Activated naive CD4-positive, alpha-beta T cell (primary cell): Measurements from ENCODE around the gene FKBP6.
"Not testable (repeated sequence)": the region's sequence is repeated elsewhere in the genome, so short reads cannot be mapped to it uniquely, and the experiment has no call there.

ENCODE experiments used
- DNase-seq, 4 experiments: peaks; one replicate each; lab custom pipeline; 2025; lab: John Stamatoyannopoulos, UW

Gene FKBP6

GRCh38 chr7:73358590-73359275 is 30.8 kb downstream of the FKBP6 start:
- DNase-seq, result no peak

DNA sequence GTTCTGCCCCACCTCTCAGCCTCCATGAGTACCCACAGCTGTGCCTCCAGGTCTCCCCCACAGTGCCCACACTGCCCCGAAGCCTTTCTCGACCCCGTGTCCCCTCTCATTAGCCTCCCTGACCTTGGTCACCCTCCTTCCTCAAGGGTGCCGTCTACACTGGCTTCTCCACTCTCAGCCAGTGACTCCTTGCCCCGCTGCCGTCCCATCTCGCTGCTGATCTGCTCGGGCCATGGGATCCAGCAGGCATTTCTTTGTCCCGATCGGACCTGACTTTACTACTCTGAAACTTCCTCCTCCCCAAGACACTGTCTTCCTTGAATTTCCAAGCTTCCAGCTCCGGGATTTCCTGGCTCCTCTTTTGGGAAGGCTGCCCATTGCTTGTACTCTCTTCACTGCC is 31.3 kb downstream of the FKBP6 start:
- no peak for DNase-seq

DNA sequence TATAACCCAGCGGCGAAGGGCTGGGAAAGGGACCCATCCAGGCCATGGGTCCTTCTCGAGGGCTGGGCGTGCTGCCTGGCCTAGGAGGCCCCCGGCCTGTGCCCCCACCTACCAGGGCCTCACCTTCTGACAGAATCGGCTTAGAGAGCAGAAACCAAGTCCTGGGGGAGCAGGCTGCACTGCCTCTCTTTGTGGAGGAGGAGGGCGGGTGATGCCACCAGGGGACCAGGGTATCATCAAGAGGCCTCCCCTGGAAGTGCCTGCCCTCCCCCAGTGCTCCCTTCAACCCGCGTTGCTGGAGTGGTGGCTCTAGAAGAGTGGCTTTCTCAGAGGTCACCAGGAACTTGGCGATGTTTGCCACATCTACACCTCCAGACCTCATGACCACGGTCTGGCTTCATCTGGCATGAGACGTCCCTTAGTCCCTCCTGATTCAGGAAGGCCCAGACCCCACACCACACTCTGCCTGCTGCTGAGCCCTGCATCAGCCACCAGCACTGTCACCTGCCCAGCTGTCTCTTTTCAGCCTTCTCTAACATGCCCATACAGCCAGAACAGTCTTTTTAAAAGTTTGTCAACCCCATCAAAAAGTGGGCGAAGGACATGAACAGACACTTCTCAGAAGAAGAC is 31.9 kb downstream of the FKBP6 start:
- DNase-seq, result no peak

DNA sequence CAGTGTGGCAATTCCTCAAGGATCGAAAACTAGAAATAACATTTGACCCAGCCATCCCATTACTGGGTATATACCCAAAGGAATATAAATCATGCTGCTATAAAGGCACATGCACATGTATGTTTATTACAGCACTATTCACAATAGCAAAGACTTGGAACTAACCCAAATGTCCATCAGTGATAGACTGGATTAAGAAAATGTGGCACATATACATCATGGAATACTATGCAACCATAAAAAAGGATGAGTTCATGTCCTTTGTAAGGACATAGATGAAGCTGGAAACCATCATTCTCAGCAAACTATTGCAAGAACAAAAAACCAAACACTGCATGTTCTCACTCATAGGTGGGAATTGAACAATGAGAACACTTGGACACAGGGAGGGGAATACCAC is 32.6 kb downstream of the FKBP6 start:
- DNase-seq, result not testable (repeated sequence)

DNA sequence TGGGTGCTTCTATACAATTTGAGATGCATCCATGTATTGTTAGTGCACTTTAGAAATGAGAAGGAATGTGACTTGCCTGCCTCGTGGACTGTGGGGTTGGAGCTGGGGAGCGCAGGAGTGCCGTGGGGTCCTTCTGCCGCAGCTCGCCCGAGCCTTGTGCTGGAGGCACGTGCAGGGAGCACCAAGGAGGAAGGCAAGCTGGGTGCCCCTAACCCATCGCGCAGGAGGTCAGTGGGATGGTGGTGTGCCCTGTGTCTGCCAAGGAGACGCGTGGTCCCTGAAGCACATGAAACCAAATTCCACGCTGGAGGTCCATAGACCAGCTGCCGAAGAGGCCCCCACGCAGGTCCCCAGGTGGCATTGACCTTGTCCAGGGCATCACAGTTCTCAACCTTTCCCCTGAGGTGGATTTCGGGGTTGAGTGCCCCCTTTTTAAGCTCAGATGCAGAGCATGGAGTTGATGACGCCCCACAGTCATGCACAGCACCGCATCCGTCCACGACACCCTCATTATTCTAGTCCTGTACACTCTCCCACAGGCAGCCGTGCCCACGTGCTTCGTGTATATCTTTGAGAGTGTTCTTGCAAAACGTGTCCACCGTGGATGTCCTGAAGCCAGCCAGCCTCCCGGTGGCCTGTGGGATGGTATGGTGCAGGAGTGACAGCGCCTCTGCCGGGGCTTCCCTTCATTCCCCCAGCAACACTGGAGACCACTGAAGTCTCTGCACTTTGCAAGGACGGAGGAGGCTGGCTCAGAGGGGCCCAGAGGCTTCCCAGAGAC is 35.5 kb downstream of the FKBP6 start:
- no peak for DNase-seq

DNA sequence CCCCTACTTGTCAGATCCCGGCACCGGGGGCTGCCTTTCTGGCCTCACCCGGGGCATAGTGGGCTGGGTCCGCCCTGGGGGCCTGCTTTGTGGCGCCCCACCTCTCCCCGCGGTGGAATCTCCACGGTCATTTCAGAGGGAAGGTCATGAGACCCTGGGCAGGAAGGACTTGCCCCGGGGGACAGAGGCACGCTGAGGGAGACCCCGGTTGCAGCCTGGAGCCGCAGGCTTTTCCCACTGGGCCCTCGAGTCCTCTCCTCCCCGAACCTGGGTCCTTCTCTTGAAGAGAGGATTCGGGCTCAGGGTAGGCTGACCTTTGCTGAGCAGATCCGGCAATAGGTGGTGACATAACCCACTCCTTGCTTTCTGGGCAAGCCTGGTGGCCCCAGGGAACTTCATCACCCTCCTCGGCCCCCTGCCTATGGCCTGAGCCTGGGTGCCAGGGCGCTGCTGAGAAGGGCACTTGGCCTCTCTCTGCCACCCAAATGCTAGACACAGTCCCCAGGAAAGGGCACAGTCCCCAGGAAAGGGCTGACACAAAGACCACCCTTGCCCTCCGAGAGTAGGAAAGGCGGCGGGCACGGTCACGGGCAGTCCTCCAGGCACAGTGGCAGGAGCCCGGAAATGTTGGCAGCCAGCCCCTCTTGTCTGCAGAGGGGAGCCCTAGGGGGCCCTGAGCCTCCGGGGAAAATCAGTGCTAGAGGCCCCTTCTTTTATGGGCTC is 36.2 kb downstream of the FKBP6 start:
- DNase-seq, result no peak

- no peak for DNase-seq
These were observed 38.2 kb downstream of the FKBP6 start for GRCh38 chr7:73366127-73366526.

GRCh38 chr7:73366990-73367389 is 39.0 kb downstream of the FKBP6 start:
- no peak for DNase-seq

- no peak for DNase-seq
These were observed 41.0 kb downstream of the FKBP6 start for GRCh38 chr7:73369009-73369408.

GRCh38 chr7:73369622-73370021 is 41.7 kb downstream of the FKBP6 start:
- DNase-seq, result no peak

DNA sequence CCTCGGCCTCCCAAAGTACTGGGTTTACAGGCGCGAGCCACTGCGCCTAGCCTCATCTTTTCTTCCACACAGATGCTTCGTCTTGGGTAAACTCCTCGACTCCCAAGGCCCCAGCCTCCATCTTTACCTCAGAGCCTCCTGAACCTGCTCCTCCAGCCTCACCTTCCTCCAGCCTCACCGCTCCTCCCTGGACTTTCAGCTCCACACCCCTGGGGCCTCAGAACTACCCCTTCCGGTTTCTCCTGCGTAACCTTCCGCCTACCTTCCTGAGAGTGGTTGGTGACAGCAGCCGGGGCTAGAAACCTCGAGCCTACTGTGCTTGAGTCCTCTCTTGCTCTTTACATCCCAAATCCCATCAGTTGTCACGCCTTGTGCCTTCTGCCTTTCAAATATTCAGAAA is 45.8 kb downstream of the FKBP6 start:
- DNase-seq, result no peak

DNA sequence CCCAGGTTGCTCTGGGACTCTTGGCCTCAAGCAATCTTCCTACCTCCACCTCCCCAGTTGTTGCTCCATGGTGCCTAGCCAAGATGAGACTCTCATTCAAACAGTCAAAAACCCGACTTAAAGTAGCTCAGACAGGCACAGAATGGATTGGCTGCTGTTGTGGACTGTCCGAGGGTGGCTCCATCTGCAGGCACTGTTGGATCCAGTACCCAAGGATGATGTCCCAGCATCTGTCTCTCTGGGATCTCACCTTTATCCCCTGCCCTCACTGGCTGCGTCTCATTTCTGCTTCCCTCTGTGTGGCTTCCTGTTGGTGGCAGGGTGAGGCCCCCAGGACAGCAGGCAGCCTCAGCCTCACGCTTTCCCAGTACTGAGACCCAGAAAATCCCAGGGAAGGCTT is 48.3 kb downstream of the FKBP6 start:
- DNase-seq, result not testable (repeated sequence)

DNA sequence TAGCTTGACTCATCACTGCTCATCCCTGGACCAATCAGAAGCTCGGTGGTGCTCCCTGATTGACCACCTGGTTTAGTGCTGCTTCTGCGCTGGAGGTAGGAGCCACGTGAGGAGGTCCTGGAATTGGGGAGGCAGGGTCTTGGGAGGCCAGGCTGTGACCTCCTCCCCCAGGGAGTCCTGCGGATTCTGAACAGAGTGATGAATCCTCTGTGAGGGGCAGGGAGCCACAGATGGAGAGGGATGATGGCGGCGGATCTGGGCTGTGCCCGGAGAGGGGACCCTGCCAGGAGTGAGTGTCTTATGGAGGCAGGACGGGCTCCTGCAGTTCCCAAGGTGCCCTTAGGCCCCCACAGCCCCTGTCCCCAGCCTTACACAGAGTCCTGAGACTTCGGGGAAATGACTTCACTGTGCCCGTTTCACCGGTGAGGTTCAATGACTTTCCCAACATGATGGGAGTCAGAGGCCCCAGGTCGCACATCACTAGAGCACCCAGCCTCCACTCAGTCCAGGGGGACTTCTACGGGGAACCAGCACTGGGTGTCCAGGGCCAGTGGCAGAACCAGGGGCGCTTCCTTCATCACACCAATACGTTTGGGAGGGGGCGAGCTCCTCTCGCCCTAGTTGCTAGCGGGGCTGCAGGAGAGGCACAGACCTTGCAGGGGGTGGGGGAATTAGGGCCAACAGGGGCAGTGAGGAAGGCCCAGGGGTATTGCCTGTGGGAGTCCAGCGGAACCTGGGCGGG is 48.9 kb downstream of the FKBP6 start:
- DNase-seq, result no peak

GRCh38 chr7:73377413-73378200 is 49.6 kb downstream of the FKBP6 start:
- not testable (repeated sequence) for DNase-seq

DNA sequence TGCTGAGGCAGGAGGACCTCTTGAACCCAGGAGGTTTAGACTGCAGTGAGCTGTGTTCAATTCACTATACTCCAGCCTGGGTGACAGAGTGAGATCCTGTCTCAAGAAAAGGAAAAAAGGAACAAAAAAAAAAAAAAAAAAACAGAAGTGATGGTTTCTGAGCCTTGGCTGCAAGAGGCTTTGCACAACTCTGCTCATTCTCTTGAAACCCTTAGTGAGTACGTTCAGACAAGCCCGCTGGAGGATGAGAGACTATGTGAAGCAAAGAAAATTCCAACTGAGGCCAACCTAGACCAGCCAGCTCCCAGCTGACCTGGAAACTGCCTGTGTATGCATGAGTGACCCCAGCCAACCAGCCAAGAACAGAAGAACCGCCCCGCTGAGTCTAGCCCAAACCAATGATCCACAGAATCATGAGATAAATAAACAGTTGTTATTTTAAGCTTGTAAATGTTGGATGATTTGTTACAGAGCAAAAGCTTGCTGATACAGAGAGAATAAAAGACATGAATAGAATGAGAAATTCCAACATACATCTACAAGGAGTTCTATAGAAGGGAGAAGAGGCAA is 55.1 kb downstream of the FKBP6 start:
- DNase-seq, result no peak

GRCh38 chr7:73387221-73387828 is 59.4 kb downstream of the FKBP6 start:
- DNase-seq, result no peak

DNA sequence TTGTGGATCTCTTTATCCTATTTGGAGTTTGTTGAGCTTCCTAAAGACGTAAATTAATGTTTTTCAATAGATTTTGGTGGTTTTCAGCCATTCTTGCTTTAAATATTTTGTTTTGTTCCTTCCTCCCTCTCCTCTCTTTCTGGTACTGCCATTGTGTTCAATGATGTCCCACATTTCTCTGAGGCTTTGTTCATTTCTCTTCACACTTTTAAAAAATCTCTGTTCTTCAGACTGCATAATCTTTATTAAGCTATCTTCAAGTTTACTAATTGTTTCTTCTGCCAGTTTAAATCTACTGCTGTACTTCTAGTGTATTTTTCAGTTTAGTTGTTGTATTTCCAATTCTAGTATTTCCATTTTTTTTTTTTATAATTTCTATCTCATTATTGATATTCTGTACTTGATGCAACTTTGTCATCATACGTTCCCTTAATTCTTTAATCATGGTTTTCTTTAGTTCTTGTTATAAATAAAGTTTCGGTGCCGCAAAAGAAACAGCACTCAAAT is 60.0 kb downstream of the FKBP6 start:
- no peak for DNase-seq

DNA sequence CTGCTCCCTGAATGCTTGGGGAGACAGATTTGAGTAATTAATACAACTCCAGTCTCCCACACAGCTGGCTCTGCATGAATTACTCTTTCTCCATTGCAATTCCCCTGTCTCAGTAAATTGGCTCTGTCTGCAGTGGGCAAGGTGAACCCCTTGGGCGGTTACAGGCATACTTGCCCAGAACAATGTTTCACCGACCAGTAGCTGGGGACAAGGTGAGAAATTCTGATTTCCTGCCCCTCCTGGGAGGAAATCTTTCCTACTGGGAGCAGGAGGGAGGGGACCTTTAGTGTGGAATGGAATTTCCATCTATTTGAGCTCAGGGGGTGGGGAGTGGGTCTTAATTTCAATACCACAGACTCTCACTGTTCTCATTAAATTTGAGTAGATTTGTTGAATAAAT is 63.4 kb downstream of the FKBP6 start:
- no peak for DNase-seq

DNA sequence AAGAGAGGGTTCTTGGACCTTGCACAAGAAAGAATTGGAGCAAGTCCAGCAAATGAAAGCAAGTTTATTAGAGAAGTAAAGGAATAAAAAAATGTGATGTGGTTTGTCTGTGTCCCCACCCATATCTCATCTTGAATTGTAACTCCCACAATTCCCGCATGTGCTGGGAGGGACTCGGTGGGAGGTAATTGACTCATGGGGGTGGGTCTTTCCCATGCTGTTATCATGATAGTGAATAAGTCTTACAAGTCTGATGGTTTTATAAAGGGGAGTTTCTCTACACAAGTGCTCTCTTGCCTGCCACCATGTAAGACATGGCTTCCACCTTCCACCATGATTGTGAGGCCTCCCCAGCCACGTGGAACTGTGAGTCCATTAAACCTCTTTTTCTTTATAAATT is 66.5 kb downstream of the FKBP6 start:
- no peak for DNase-seq
